Measurements from ENCODE around the gene GPLD1.
"Not testable (repeated sequence)": the region's sequence is repeated elsewhere in the genome, so short reads cannot be mapped to it uniquely, and the experiment has no call there.

Gene GPLD1

DNA sequence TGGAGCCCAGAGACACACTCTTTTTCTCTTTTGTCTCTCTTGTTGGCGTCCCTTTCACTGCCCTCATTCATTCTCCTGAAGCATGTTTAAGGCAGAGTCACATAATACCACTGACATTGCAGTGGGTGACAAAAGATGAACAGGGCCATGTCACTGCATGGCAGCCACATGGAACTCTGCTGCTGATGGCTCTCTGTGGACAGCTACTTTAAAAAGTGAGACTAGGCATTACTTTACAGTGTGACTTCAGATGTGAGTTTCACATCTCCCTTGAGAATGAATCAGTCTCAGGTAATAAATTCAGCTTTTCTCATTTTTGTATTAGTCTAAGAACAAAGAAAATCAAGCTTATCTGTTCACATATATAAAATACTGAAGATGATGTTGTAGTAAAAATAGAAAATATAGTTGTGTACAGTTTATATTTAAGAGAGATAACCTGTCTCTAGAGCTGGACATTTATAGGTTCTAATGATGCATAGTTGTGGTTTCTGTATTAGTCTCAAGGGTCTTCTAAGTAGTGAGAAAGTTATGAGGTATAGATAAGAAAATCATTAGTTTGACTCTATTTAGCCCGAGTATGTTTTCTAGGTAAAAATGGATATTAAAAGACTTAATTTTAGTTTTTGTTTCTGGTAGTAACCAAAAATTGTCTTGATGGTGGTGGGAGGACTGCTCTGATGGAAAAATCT lies 80.5 kb downstream of the GPLD1 start:
- no peak for DNase-seq

DNA sequence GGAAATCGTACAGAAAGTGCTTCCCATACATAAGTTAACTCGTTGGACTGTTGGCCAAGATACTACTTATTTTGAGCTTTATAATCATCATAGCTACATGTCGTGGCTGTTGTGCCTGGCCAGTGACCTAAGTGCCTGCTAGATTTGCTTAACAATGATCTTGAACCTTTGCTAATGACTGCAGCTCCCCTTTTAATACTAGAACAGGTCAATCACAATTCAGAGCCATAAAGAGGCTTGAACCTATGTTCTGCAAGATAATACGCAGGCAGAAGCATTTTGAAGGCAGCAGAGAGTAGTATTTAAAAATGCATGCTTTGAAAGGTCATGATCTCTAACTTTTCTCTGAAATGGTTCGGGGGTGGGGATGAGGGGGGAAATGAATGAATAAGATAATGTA lies 84.1 kb downstream of the GPLD1 start:
- no peak for DNase-seq

DNA sequence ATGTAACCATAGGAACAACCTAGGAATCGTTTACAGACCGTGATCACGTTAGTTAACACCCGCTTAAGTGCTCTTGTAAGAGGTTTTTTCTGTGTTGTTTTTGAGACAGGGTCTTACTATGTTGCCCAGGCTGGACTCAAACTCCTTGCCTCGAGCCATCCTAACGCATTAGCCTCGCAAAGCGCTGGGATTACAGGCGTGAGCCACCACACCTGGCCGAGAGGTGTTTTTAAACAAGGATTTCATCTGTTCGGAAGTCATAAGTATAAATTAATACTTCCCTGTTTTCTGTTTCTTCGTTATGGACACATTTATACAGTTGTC lies 85.9 kb downstream of the GPLD1 start:
- peak; percentile 5 to 35 for DNase-seq

DNA sequence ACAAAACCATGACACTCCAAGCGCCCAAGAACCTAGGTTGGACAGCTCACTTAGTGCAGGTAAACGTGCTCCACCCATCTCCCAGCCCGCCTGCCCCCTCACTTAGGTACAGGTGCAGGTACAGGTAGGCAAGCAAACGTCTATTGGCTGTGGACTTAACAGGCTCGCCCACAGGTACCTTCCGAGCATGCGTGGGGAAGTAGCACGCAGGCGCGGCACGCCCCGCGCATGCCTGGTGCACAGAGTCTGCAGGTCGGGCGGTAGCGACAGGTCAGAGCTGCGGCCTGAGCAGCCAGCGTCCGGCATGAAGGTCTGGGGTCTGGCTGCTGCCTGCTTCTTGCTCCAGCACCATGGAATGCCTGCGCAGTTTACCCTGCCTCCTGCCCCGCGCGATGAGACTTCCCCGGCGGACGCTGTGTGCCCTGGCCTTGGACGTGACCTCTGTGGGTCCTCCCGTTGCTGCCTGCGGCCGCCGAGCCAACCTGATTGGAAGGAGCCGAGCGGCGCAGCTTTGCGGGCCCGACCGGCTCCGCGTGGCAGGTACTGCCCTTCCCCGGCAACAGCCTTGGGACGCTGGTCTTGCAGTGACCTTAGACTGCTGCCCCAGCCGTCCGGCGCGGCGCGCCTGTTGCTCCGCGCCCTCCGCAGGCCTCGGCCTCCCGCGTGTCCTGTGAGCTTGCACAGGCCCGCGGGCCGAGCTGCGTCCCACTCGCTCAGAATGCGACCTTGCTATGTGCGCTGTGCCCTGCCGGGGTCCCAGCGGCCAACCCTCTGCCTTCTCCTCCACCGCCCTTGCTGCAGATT lies 86.5 kb downstream of the GPLD1 start, which contains the start of gene MRS2:
MRS2 (plus strand) TSS at position 240 of the 804 bp plus-strand sequence; CDS start at position 351, 111 bp downstream.
- peak; percentile 94 to 97 for DNase-seq

DNA sequence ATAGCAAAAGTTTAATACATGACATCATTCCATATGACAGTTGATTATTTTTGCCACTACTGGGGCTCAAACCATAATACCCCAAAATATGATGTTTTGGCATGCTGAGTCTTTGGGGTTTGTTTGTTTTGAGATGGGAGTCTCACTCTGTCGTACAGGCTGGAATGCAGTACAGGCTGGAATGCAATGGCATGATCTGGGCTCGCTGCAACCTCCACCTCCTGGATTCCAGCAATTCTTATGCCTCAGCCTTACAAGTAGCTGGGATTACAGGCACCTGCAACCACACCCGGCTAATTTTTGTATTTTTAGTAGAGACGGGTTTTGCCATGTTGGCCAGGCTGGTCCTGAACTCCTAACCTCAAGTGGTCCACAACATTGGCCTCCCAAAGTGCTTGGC lies 87.9 kb downstream of the GPLD1 start:
- DNase-seq, result no peak

DNA sequence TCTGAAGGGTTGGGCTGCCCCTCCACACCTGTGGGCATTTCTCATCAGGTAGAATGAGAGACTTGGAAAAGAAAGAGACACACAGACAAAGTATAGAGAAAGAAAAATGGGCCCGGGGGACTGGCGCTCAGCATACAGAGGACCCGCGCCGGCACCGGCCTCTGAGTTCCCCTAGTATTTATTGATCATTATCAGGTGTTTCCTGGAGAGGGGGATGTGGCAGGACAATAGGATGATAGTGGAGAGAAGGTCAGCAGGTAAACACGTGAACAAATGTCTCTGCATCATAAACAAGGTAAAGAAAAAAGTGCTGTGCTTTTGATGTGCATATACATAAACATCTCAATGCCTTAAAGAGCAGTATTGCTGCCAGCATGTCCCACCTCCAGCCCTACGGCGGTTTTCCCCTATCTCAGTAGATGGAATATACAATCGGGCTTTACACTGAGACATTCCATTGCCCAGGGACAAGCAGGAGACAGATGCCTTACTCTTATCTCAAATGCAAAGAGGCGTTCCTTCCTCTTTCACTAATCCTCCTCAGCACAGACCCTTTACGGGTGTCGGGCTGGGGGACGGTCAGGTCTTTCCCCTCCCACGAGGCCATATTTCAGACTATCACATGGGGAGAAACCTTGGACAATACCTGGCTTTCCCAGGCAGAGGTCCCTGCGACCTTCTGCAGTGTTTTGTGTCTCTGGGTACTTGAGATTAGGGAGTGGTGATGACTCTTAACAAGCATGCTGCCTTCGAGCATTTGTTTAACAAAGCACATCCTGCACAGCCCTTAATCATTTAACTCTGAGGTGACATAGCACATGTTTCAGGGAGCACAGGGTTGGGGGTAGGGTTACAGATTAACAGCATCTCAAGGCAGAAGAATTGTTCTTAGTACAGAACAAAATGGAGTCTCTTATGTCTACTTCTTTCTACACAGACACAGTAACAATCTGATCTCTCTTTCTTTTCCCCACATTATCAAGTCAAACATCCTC lies 89.0 kb downstream of the GPLD1 start:
- DNase-seq, result peak; percentile 11 to 23

DNA sequence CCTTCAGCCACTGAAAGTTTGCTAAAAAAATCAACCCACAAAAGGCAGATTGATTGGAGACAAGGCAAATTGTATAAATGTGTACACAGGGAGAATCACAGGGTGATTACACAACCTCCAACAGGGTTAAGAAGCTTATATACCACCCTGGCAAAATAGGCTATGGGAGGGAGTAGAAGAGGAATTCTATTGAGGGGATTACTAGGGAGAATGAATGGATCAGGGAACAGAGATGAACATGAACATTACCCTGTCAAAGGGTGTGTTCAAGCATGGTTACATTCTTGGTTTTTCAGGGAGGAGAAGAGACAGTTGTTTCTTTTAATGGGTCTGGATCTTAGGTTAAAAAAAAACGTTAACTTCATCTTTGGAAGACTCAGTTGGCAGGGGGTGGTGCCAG lies 91.7 kb downstream of the GPLD1 start:
- DNase-seq, result no peak

DNA sequence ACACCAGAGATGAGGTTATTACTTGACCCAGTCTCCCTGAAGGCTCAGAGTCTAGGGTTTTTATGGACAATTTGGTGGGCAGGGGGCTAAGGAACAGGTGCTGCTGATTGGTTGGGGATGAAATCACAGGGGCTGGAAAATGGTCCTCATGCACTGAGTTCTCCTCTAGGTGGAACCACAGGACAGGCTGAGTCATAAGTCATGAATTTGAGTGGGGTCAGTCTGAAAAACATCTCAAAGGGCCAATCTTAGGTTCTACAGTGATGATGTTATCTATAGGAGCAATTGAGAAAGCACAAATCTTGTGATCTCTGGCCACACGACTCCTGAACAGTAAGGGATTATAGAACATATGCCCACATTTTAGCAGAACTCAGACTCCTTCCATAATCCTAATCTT lies 92.6 kb downstream of the GPLD1 start:
- no peak for DNase-seq

DNA sequence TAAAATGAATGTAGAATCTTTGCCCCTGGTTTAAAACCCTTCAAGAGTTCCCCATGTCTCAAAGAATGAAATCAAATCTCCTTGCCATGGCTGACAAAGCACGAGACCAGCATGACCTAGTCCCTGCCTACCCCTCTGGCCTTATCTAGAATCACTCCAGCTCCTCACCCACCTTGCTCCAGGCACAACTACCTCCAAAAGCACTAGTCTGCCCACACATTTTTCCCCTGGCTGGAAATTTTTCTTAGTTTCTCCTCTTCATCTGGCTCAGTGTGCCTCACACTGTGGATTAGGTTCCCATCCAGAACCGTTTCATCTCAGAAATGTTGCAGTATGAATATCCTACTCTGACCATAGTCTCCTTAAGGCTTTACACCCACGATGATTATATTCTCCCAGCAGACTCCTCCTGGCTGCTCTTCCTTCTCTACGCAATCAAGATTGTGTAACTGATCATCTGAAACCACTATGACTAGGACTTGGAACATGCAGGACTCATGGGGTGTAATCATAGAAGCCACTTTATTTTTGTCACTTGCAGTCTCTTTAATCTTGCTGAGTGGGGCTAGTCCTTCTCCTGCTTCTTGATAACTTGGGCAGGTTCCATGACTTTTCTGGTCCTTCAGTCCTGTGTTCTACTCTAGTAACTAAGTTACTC lies 94.5 kb downstream of the GPLD1 start:
- no peak for DNase-seq

DNA sequence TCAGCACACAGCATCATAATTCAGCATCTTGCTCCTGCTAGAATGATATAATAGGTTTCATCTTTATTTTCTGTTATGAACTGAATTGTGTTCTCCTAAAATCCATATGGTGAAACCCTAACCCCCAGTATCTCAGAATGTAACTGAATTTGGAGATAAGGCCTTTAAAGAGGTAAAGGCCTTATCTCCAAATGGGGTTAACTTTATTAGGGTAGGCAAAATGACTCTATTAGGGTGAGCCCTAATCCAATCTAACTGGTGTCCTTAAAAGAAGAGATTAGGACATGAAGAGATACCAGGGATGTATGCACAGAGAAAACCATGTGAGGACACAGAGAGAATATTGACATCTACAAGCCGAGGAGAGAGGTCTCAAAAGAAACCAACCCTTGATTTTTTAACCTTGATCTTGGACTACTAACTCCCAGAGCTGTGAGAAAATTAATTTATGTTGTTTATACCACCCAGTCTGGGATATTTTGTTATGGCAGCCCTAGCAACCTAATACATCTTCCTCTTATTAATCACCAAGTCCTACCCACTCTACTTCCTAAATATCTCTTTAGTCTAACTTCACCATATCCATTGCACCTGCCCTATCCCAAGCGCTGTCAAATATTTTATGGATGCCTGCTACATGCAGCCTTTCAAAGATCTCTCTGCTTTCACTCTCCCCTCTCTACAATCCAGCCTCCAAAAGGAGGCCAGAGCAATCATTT lies 95.2 kb downstream of the GPLD1 start:
- DNase-seq, result no peak

DNA sequence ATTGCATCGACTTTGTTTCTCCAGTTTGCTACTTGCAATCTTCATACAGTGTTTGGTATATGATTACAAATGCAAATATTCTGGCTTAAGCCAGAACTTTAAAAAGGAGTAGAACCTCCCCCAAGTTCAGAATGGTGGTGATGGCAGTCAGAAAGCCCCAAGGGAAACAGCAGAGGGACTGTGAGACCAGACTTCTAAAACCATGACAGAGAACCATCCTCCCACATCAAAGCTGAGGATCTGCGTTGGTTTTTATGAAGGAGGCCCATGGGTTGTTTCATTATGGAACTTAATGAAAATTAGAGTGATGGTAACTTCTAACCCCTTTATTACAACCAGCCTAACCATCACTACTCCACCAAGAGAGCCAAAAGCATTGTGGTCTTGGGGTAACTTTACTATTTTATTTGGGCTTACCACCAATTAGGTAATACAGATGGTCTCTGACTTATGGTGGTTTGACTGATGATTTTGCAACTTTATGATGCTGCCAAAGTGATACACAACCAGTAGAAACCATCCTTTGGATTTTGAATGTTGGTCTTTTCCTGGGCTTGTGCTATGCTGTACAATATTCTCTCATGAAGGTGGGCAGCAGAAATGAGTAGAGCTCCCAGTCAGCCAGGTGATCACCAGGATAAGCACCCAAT lies 97.5 kb downstream of the GPLD1 start:
- DNase-seq, result no peak

DNA sequence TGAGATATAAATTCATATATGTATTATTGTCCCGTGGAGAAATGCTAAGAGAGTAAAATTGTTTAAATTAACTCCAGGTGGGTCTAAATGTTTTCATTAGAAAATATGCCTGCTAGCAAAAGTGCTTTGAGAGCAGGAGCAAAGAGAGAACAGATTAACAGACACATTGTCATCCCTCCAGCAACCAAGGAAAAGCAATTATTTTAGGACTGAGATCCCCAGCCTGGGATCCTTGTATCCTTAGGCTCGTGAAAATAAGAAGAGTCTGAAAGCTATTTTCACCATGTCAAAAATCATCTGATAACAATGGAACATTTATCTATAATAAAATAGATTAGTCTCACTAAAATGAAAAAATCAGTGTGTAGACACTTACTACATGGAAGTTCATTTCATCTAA lies 98.2 kb downstream of the GPLD1 start:
- DNase-seq, result no peak

DNA sequence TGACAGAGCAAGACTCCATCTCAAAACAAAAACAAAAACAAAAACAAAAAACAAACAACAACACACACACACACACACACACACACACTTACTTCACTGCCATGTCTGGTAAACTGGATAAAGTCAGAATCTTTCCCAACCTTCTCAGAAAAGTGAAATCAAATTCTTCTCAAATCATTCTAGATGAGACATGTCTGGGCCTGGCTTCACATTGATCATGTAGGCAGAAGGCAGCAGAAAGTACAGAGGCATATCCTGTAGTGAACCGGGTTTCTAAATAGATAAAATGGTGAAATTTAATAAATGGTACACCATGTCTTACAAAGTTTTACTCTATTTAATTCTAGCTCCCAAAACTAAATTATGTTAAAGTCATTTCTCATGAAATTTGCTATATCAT lies 101.6 kb downstream of the GPLD1 start:
- DNase-seq, result no peak

DNA sequence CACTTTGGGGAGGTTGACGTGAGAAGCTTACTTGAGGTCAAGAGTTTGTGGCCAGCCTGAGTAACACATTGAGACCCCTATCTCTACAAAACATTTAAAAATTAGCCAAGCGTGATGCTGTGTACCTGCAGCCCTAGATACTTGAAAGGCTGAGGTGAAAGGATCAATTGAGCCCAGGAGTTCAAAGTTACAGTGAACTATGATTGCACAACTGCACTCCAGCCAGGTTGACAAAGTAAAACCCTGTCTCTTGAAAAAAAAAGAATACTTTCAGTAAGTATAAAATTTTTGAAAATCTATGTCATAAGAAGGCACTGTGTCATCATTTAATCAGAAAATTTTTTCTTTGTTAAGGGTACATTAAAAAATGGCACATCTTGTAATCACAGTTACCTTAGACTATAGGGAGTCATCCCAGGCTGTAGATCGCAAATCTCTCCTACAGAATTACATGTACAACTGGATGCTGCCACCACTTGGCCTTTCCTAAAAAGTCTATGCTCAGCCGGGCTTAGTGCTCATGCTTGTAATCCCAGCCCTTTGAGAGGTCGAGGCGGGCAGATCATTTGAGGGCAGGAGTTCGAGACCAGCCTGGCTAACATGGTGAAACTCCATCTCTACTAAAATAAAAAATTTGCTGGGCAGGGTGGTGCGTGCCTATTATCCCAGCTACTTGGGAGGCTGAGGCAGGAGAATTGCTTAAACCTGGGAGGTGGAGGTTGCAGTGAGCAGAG lies 103.7 kb downstream of the GPLD1 start:
- peak in 1 of 2 experiments; percentile 14 for DNase-seq

DNA sequence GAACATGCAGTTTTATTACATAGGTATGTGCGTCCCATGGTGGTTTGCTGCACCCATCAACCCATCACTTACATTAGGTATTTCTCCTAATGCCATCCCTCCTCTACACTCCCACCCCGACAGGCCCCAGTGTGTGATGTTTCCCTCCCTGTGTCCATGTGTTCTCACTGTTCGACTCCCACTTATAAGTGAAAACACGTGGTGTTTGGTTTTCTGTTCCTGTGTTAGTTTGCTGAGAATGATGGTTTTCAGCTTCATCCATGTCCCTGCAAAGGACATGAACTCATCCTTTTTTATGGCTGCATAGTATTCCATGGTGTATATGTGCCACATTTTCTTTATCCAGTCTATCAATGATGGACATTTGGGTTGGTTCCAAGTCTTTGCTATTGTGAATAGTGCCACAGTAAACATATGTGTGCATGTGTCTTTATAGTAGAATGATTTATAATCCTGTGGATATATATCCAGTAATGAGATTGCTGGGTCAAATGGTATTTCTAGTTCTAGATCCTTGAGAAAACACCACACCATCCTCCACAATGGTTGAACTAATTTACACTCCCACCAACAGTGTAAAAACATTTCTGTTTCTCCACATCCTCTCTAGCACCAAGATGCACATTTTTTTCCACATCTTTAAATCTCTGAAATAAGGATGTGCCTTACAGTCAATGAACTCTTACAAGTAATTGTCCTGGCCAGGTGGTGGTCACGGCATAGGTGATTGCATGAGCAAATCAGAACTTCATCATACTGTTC lies 104.8 kb downstream of the GPLD1 start:
- DNase-seq, result not testable (repeated sequence)

DNA sequence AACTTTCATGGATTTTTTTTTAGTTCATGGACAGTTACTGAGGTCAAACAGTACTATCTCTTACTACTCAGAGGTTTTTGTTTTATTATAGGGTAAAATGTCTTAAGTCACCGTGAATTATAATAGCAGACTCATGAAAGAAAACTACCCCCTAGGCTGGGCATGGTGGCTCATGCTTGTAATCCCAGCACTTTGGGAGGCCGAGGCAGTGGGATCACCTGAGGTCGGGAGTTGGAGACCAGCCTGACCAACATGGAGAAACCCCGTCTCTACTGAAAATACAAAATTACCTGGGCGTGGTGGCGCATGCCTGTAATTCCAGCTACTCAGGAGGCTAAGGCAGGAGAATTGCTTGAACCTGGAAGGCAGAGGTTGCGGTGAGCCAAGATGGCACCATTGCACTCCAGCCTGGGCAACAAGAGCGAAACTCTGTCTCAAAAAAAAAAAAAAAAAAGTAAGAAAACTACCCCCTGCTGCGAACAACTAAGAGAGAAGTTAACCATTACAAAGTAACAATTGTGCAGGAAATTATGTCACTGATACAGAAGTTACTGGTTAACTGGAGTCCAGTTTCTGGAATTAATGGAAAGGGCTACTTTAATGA lies 106.4 kb downstream of the GPLD1 start:
- not testable (repeated sequence) for DNase-seq

DNA sequence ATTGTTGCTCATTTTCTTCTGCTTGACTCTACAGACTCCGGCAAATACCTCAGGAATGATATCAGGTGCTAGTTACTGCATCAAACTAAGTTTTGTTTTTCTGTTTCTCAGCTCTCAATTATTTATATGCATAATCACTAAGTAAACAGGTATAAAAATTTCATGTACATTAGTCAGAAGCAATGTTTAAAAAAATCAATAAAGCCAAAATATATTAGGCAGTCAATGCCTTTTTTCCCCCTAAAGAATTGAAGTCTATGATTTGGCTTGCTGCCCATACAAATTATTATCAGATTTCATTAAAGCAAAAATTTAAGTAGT lies 107.2 kb downstream of the GPLD1 start:
- no peak for DNase-seq

DNA sequence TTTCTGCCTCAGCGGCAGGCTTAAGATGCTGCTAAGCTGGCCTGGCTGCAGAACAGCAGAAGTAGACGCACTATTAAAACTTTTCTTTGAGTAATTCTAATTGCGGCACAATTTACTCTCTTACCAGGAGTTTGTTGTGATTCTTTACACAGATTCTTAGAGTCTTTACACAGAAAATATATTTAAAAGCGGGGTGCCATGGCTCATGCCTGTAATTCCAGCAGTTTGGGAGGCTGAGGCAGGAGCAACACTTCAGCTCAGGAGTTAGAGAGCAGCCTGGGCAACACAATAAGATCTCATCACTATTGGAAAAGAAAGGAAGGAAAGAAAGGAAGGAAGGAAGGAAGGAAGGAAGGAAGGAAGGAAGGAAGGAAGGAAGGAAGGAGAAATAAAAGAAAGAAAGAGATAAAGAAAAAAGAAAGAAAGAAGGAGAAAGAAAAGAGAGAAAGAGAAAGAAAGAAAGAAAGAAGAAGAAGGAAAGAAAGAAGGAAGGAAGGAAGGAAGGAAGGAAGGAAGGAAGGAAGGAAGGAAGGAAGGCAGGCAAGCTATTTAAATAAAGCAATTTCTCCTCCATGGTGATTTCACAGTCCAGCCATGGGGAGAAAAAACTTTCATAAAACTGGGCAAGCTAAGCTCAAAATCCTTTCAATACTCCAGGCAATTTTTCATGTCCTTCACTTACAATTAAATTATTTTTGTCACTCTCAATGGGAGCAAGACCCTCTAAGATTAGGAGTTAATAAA lies 107.7 kb downstream of the GPLD1 start:
- no peak for DNase-seq
